H9 (cell line): Measurements from ENCODE around the gene HDDC2. TPM values are rescaled to one million over a fixed set of nuclear protein-coding genes. Genes with fewer than 3 reads are reported as not detected.

Experiments used
- DNase-seq: peaks from one replicate; pipeline ENCODE4 v3.0.0-alpha.2; 2017
- H2AFZ ChIP-seq: one replicate; pipeline ENCODE4 v1.6.1; 2013; ENCODE audit warnings: mild to moderate bottlenecking, low read length, control low read depth, moderate library complexity
- H2AK5ac ChIP-seq: 2 replicates; pipeline ENCODE4 v1.6.1; 2013; ENCODE audit warnings: low read length, control low read depth, mixed read lengths; ENCODE audit not compliant: insufficient read length
- H2BK120ac ChIP-seq: one replicate; pipeline ENCODE4 v1.6.1; 2013; ENCODE audit warnings: low read depth, mild to moderate bottlenecking, low read length, control low read depth, inconsistent platforms; ENCODE audit not compliant: poor library complexity, severe bottlenecking
- H2BK12ac ChIP-seq: 2 replicates; pipeline ENCODE4 v1.6.1; 2013; ENCODE audit warnings: low read length, control low read depth, mixed read lengths, low read depth; ENCODE audit not compliant: insufficient read length
- H2BK15ac ChIP-seq: 2 replicates; pipeline ENCODE4 v1.6.1; 2013; ENCODE audit warnings: low read depth, low read length, control low read depth
- H2BK20ac ChIP-seq: one replicate; pipeline ENCODE4 v1.6.1; 2013; ENCODE audit warnings: low read depth, mild to moderate bottlenecking, low read length, control low read depth, inconsistent platforms; ENCODE audit not compliant: poor library complexity, severe bottlenecking
- H2BK5ac ChIP-seq: 2 replicates; pipeline ENCODE4 v1.6.1; 2013; ENCODE audit warnings: low read length, control low read depth, mixed read lengths; ENCODE audit not compliant: insufficient read length
- H3K14ac ChIP-seq: 2 replicates; pipeline ENCODE4 v1.6.1; 2013; ENCODE audit warnings: low read length, control low read depth; ENCODE audit not compliant: insufficient read depth
- H3K18ac ChIP-seq: 2 replicates; pipeline ENCODE4 v1.6.1; 2013; ENCODE audit warnings: low read depth, mild to moderate bottlenecking, mixed read lengths, low read length, control low read depth; ENCODE audit not compliant: insufficient read length
- H3K23ac ChIP-seq: 2 replicates; pipeline ENCODE4 v1.6.1; 2013; ENCODE audit warnings: low read length, control low read depth, mixed read lengths, low read depth; ENCODE audit not compliant: insufficient read length
- H3K23me2 ChIP-seq: 2 replicates; pipeline ENCODE4 v1.6.1; 2013; ENCODE audit warnings: low read depth, mild to moderate bottlenecking, mixed read lengths, low read length, control low read depth; ENCODE audit not compliant: insufficient read length, poor library complexity, severe bottlenecking
- H3K27ac ChIP-seq: 2 replicates; pipeline ENCODE4 v1.5.1; 2013; ENCODE audit warnings: low read length, control low read depth, mixed read lengths, low read depth; ENCODE audit not compliant: insufficient read length
- H3K27me3 ChIP-seq: 2 replicates; pipeline ENCODE4 v1.6.1; 2013; ENCODE audit warnings: low read length, control low read depth, inconsistent platforms; ENCODE audit not compliant: insufficient read depth
- H3K4ac ChIP-seq: 2 replicates; pipeline ENCODE4 v1.6.1; 2013; ENCODE audit warnings: low read depth, mild to moderate bottlenecking, control low read depth, inconsistent platforms, low read length, moderate library complexity
- H3K4me1 ChIP-seq: 2 replicates; pipeline ENCODE4 v1.6.1; 2013; ENCODE audit warnings: low read length, control low read depth, inconsistent platforms; ENCODE audit not compliant: insufficient read depth
- H3K4me2 ChIP-seq: 2 replicates; pipeline ENCODE4 v1.6.1; 2013; ENCODE audit warnings: low read length, control low read depth, mixed read lengths; ENCODE audit not compliant: insufficient read length, insufficient read depth
- H3K56ac ChIP-seq: 2 replicates; pipeline ENCODE4 v1.6.1; 2013; ENCODE audit warnings: low read depth, mild to moderate bottlenecking, mixed read lengths, low read length, control low read depth; ENCODE audit not compliant: insufficient read length
- H3K79me1 ChIP-seq: 2 replicates; pipeline ENCODE4 v1.6.1; 2013; ENCODE audit warnings: low read depth, mild to moderate bottlenecking, moderate library complexity, low read length, control low read depth, inconsistent platforms; ENCODE audit not compliant: insufficient read depth, poor library complexity, severe bottlenecking
- H3K79me2 ChIP-seq: 2 replicates; pipeline ENCODE4 v1.6.1; 2013; ENCODE audit warnings: low read length, control low read depth, inconsistent platforms; ENCODE audit not compliant: insufficient read depth
- H3K9ac ChIP-seq: 2 replicates; pipeline ENCODE4 v1.6.1; 2013; ENCODE audit warnings: low read length, control low read depth, mixed read lengths; ENCODE audit not compliant: insufficient read length; ENCODE audit errors: extremely low read depth
- H3K9me3 ChIP-seq: one replicate; pipeline ENCODE4 v1.6.1; 2013; ENCODE audit warnings: low read depth, low read length, inconsistent platforms; ENCODE audit not compliant: control insufficient read depth
- H3T11ph ChIP-seq: one replicate; pipeline ENCODE4 v1.6.1; 2013; ENCODE audit warnings: mild to moderate bottlenecking, low read length, control low read depth, inconsistent platforms
- H4K20me1 ChIP-seq: one replicate; pipeline ENCODE4 v1.6.1; 2013; ENCODE audit not compliant: control insufficient read depth, insufficient read length, insufficient read depth
- H4K5ac ChIP-seq: 2 replicates; pipeline ENCODE4 v1.6.1; 2013; ENCODE audit warnings: low read depth, mild to moderate bottlenecking, mixed read lengths, low read length, control low read depth; ENCODE audit not compliant: insufficient read length
- H4K8ac ChIP-seq: replicated peaks from 2 replicates; pipeline ENCODE4 v1.6.1; 2013; ENCODE audit warnings: low read length, control low read depth, mixed read lengths, low read depth; ENCODE audit not compliant: insufficient read length
- H4K91ac ChIP-seq: 2 replicates; pipeline ENCODE4 v1.6.1; 2013; ENCODE audit warnings: low read depth, mild to moderate bottlenecking, moderate library complexity, mixed read lengths, low read length, control low read depth; ENCODE audit not compliant: insufficient read length
- H3K27ac Mint-ChIP-seq, 3 experiments: 2 replicates in 2 of 3; 3 replicates in 1 of 3; pipeline ENCODE4 v1.8.0; 2020 to 2021; ENCODE audit warnings: mixed read lengths in 3 of 3, mild to moderate bottlenecking in 1 of 3, moderate library complexity in 1 of 3
- H3K27me3 Mint-ChIP-seq: 2 replicates; pipeline ENCODE4 v1.8.0; 2021; ENCODE audit warnings: low read depth, mild to moderate bottlenecking, moderate library complexity, mixed read lengths
- H3K36me3 Mint-ChIP-seq, 3 experiments: 2 replicates in 2 of 3; 3 replicates in 1 of 3; pipeline ENCODE4 v1.8.0; 2020 to 2021; ENCODE audit warnings: low read depth in 3 of 3, mixed read lengths in 3 of 3; ENCODE audit not compliant: insufficient read depth in 1 of 3
- H3K4me1 Mint-ChIP-seq, 2 experiments: 2 replicates each; pipeline ENCODE4 v1.8.0; 2020; ENCODE audit warnings: mixed read lengths in 2 of 2
- H3K4me3 Mint-ChIP-seq, 2 experiments: 2 replicates in 1 of 2; 3 replicates in 1 of 2; pipeline ENCODE4 v1.8.0; 2020 to 2021; ENCODE audit warnings: mild to moderate bottlenecking in 2 of 2, mixed read lengths in 2 of 2, moderate library complexity in 1 of 2
- H3K9me3 Mint-ChIP-seq, 2 experiments: 2 replicates in 1 of 2; 3 replicates in 1 of 2; pipeline ENCODE4 v1.8.0; 2020; ENCODE audit warnings: mild to moderate bottlenecking in 2 of 2, mixed read lengths in 2 of 2, moderate library complexity in 1 of 2
- CTCF ChIP-seq: fragments of 200-600 bp; sonication (generic); conservative IDR thresholded peaks from 3 replicates; pipeline ENCODE4 v1.8.0; 2021; ENCODE audit warnings: antibody characterized with exemption, mild to moderate bottlenecking
- WGBS: extraction: QIAGEN DNeasy Blood & Tissue Kit; methylation state at CpG from one replicate; pipeline ENCODE4 v1.1.7; 2013; ENCODE audit warnings: missing lambda C conversion rate, low lambda C conversion rate, mixed read lengths; ENCODE audit not compliant: insufficient read length; ENCODE audit errors: extremely low coverage; 5-methylcytosine and 5-hydroxymethylcytosine counted together
- total RNA-seq: library from RNA; stranded (reverse); gene quantifications from 2 replicates; pipeline ENCODE4 v1.2.1, GENCODE V29; 2021

The HDDC2 gene
- total RNA-seq, 1 experiment from 2014 or later: 77.8 TPM

GRCh38 chr6:125253881-125254280, 47.9 kb downstream of the HDDC2 start:
- Histone ChIP-seq H3K56ac (no peak overlapping the region), H2BK5ac (no peak overlapping the region), H3K9me3 (no peaks in the 10 kb centered on the region), H2AFZ (no peak overlapping the region), H3K23me2 (no peaks in the 10 kb centered on the region), H3T11ph (no peak overlapping the region), H2BK15ac (no peak overlapping the region), H3K18ac (no peak overlapping the region), H3K4me1 (no peaks in the 10 kb centered on the region), H2BK20ac (no peak overlapping the region), H3K4ac (no peak overlapping the region), H3K23ac (no peak overlapping the region), H4K20me1 (no peaks in the 10 kb centered on the region), H3K79me2 (no peaks in the 10 kb centered on the region), H4K91ac (no peak overlapping the region), H2BK12ac (no peak overlapping the region), H3K4me2 (no peak overlapping the region), H4K5ac (no peak overlapping the region), H4K8ac (no peak overlapping the region), H3K14ac (no peak overlapping the region), H3K27me3 (no peaks in the 10 kb centered on the region), H2AK5ac (no peak overlapping the region), H3K9ac (no peak overlapping the region), H3K27ac (no peak overlapping the region), H2BK120ac (no peak overlapping the region), H3K79me1 (no peaks in the 10 kb centered on the region)
- WGBS: no CpG with 5 or more reads among the region's 2 CpGs
- Mint-ChIP-seq H3K9me3 (no peaks in the 10 kb centered on the region), H3K4me1 (peaks cover 4% of the 10 kb centered on the region in 2 experiments), H3K4me3 (no peak overlapping the region), H3K27me3 (no peaks in the 10 kb centered on the region), H3K36me3 (no peaks in the 10 kb centered on the region), H3K27ac (no peak overlapping the region)
- TF ChIP-seq CTCF: no peak
- no peak for DNase-seq
